ENCODE measurements around the gene CABCOCO1.
A peak's percentile ranks its signal among the peaks of the same experiment; 100 is the strongest.

The CABCOCO1 gene

GRCh38 chr10:61746377-61746776 lies 83.6 kb downstream of the CABCOCO1 start:
- Mint-ChIP-seq H3K9me3 (peaks cover 17% of the 10 kb centered on the region), H3K27ac (no peak overlapping the region), H3K36me3 (ENCODE audit: low read depth) (no peaks in the 10 kb centered on the region), H3K4me1 (ENCODE audit: low read depth) (peaks cover 6% of the 10 kb centered on the region), H3K27me3 (ENCODE audit: low read depth) (peaks cover 9% of the 10 kb centered on the region), H3K4me3 (no peak overlapping the region)
- DNase-seq (ENCODE audit: low spot score) = no peak

- no peak overlapping the region for H3K27ac Mint-ChIP-seq
- peaks cover 3% of the 10 kb centered on the region for H3K27me3 Mint-ChIP-seq (ENCODE audit: low read depth)
- DNase-seq (ENCODE audit: low spot score) = no peak
- no peaks in the 10 kb centered on the region for H3K36me3 Mint-ChIP-seq (ENCODE audit: low read depth)
- peaks cover 17% of the 10 kb centered on the region for H3K9me3 Mint-ChIP-seq
- no peak overlapping the region for H3K4me3 Mint-ChIP-seq
- peaks cover 15% of the 10 kb centered on the region for H3K4me1 Mint-ChIP-seq (ENCODE audit: low read depth)
Observed at GRCh38 chr10:61747307-61747706, 84.6 kb downstream of the CABCOCO1 start.

GRCh38 chr10:61749291-61749690 lies 86.6 kb downstream of the CABCOCO1 start:
- no peaks in the 10 kb centered on the region for H3K27me3 Mint-ChIP-seq (ENCODE audit: low read depth)

DNA sequence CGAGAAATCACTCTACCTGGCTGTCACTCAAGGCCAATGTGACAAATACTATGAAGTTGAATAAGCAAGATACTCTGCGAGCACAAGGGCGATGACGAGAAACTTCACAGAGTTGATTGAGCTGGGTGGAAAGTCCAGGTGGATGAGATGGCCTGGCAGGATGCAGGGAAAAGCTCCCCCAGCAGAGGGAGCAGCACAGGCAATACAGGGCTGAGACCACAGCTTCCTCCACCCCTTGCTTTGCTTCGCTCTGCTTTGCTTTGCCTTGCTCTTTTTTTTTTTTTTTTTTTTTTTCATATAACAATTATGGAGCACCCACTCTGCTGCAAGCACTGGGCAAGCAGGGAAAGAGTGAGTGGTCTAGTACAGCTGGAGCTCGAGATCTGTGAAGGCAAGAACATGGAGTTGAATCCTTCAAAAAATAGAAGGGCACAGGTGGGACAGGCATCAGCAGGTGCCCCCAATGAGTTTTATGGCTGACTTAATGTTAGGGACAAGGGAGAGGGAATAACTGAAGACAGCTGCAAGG lies 88.3 kb downstream of the CABCOCO1 start:
- DNase-seq (ENCODE audit: low spot score) = peak; percentile 62
- H3K4me3 Mint-ChIP-seq = peak overlapping the region; percentile 63
- H3K4me1 Mint-ChIP-seq (ENCODE audit: low read depth) = peaks cover 32% of the 10 kb centered on the region
- no peaks in the 10 kb centered on the region for H3K9me3 Mint-ChIP-seq
- peaks cover 4% of the 10 kb centered on the region for H3K36me3 Mint-ChIP-seq (ENCODE audit: low read depth)
- peak overlapping the region; percentile 93 for H3K27ac Mint-ChIP-seq
- no peaks in the 10 kb centered on the region for H3K27me3 Mint-ChIP-seq (ENCODE audit: low read depth)

More at GRCh38 chr10:61749291-61749690, 86.6 kb downstream of the CABCOCO1 start:
- Mint-ChIP-seq H3K4me1 (ENCODE audit: low read depth) (peaks cover 28% of the 10 kb centered on the region), H3K4me3 (no peak overlapping the region), H3K36me3 (ENCODE audit: low read depth) (peaks cover 4% of the 10 kb centered on the region), H3K9me3 (peaks cover 9% of the 10 kb centered on the region), H3K27ac (no peak overlapping the region)
- DNase-seq (ENCODE audit: low spot score) = no peak

- Mint-ChIP-seq H3K4me3 (peak overlapping the region; percentile 76), H3K27me3 (ENCODE audit: low read depth) (no peaks in the 10 kb centered on the region), H3K4me1 (ENCODE audit: low read depth) (peaks cover 32% of the 10 kb centered on the region), H3K27ac (peak overlapping the region; percentile 93), H3K36me3 (ENCODE audit: low read depth) (peaks cover 4% of the 10 kb centered on the region), H3K9me3 (no peaks in the 10 kb centered on the region)
- no peak for DNase-seq (ENCODE audit: low spot score)
Observed at GRCh38 chr10:61751599-61751998, 88.9 kb downstream of the CABCOCO1 start.

DNA sequence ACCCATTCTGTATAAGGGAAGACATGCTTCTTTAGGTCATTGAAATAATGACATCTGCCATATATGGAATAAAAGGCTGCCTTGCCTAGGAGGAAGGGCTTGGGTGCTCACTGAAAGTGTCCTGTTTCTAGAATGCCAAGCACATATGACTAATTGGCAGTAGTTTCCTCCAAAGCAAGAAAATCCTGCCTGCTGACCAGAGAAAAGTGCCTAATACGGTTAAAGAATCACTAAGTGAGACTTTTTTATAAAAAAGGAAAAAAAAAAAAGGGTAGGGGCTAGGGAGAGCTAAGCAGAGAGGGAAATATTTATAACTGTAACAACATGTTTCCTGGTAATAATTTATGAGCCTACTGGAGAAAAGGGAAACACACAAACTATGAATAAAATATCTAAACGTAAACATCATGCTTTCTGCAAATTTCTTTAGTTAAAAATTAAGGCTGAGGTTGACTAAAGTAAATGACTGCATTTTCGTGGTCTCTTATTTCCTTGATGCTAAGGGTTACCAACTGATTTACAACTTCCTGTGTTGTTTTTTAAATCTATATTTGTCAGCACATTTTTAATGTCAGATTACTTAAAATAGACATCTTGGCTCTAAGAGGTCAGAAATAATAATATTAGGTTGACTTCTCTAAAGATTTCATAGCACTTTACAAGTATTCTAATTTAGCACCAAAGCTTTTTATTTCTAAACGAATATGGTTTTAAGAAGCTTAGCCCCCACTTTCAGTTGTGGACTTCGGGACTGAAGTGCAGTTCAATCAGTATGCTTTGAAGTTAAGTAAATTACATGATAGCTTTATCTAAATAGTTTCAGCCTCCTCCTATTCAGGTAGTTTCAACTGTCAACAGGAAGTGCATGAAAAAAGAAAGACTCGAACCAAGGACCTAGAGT lies 89.6 kb downstream of the CABCOCO1 start:
- Mint-ChIP-seq H3K9me3 (no peaks in the 10 kb centered on the region), H3K27me3 (ENCODE audit: low read depth) (no peaks in the 10 kb centered on the region), H3K4me1 (ENCODE audit: low read depth) (peaks cover 32% of the 10 kb centered on the region), H3K27ac (peak overlapping the region; percentile 93), H3K4me3 (peak overlapping the region; percentile 76), H3K36me3 (ENCODE audit: low read depth) (peaks cover 4% of the 10 kb centered on the region)
- DNase-seq (ENCODE audit: low spot score) = no peak

GRCh38 chr10:61753453-61753852 lies 90.7 kb downstream of the CABCOCO1 start:
- Mint-ChIP-seq H3K4me3 (peak overlapping the region; percentile 3), H3K36me3 (ENCODE audit: low read depth) (peaks cover 8% of the 10 kb centered on the region), H3K27me3 (ENCODE audit: low read depth) (no peaks in the 10 kb centered on the region), H3K4me1 (ENCODE audit: low read depth) (peaks cover 38% of the 10 kb centered on the region), H3K9me3 (no peaks in the 10 kb centered on the region), H3K27ac (peak overlapping the region; percentile 20)
- DNase-seq (ENCODE audit: low spot score) = no peak

GRCh38 chr10:61754587-61755550 lies 92.1 kb downstream of the CABCOCO1 start:
- Mint-ChIP-seq H3K27me3 (ENCODE audit: low read depth) (no peaks in the 10 kb centered on the region), H3K4me3 (no peak overlapping the region), H3K27ac (no peak overlapping the region), H3K4me1 (ENCODE audit: low read depth) (peaks cover 44% of the 10 kb centered on the region), H3K36me3 (ENCODE audit: low read depth) (peaks cover 14% of the 10 kb centered on the region), H3K9me3 (peaks cover 9% of the 10 kb centered on the region)
- DNase-seq (ENCODE audit: low spot score) = no peak

GRCh38 chr10:61757001-61757400 lies 94.3 kb downstream of the CABCOCO1 start:
- H3K4me1 Mint-ChIP-seq (ENCODE audit: low read depth) = peaks cover 48% of the 10 kb centered on the region
- H3K27me3 Mint-ChIP-seq (ENCODE audit: low read depth) = no peaks in the 10 kb centered on the region
- no peak for DNase-seq (ENCODE audit: low spot score)
- peaks cover 21% of the 10 kb centered on the region for H3K36me3 Mint-ChIP-seq (ENCODE audit: low read depth)
- peaks cover 13% of the 10 kb centered on the region for H3K9me3 Mint-ChIP-seq
- H3K27ac Mint-ChIP-seq = no peak overlapping the region
- H3K4me3 Mint-ChIP-seq = no peak overlapping the region

DNA sequence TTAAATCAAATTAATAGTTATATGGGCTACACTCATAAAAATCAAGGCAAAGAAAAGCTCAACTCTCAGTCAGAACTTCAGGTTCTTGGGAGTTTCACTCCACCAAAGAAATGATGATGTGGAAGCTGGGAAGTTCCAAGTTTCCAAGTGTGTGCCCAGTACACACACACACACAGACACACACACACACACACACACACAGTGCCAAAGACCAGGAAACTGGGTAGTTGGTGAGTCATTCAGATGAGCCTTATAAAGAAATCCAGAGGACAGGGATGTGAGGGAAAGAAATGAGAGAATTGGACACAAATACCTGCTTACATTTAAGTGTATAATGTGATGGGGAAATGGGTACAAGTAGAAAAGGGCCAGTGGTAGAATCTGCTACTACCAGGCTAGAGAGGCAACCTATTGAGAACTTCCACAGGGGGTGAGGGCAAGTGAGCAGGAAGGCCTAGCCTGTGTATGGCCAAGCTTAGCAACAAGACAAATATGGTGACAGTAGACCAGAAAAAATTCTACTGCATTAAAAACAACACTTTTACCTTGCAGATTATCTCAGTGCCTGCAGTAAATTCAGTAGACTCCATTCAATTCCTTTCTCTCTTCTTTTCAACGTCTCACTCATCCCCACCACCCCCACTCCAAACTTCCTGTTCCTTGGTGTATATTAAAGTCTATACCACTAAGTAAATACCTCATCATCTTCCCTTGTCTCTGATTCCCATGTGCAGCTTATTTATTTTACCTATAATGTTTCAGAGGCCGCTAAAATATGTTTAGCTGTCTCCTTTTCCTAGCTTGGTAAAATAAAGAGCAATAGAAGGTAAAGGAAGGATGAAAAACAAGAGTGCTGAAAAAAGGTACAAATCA lies 95.0 kb downstream of the CABCOCO1 start:
- peaks cover 13% of the 10 kb centered on the region for H3K9me3 Mint-ChIP-seq
- H3K4me1 Mint-ChIP-seq (ENCODE audit: low read depth) = peaks cover 49% of the 10 kb centered on the region
- H3K27me3 Mint-ChIP-seq (ENCODE audit: low read depth) = no peaks in the 10 kb centered on the region
- H3K36me3 Mint-ChIP-seq (ENCODE audit: low read depth) = peaks cover 21% of the 10 kb centered on the region
- H3K27ac Mint-ChIP-seq = no peak overlapping the region
- no peak for DNase-seq (ENCODE audit: low spot score)
- no peak overlapping the region for H3K4me3 Mint-ChIP-seq

DNA sequence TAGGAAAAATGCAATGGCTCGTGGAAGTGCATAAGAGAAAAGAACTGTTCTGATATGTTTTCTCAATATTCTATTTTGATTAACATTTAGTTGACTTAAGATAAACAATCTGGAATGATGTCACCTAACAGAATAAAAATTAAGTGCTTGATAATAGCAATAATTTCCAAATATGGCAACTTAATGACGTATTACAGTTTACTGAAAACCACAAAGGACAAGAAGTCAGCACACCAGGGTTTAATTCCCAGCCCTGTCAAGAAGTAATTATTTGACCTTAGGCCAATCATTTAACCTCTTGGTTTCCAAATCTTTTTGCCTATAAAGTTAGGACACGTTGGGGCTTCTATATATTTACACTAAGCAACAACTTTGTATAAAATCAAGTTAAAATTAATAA lies 95.7 kb downstream of the CABCOCO1 start:
- Mint-ChIP-seq H3K4me1 (ENCODE audit: low read depth) (peaks cover 52% of the 10 kb centered on the region), H3K4me3 (no peak overlapping the region), H3K27ac (no peak overlapping the region), H3K9me3 (peaks cover 13% of the 10 kb centered on the region), H3K36me3 (ENCODE audit: low read depth) (peaks cover 23% of the 10 kb centered on the region), H3K27me3 (ENCODE audit: low read depth) (no peaks in the 10 kb centered on the region)
- DNase-seq (ENCODE audit: low spot score) = no peak

DNA sequence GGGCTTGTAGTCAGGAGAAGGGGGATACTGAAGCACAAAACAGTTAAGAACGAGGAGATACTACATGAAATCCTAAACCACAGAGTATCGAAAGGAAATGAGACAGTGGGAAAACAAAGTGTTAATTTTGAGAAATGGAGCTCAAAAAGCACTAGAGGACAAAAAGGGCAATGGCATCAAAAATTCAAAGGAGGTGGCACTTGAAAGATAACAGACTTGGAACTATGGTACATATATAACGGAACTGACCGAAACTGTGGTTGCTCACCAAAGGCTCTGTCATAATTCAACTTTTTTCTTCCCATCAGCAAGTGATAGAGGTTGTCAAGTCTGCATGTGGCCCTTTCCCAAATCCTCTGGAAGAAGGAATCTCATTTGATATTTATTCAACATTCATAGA lies 97.0 kb downstream of the CABCOCO1 start:
- H3K27me3 Mint-ChIP-seq (ENCODE audit: low read depth) = no peaks in the 10 kb centered on the region
- peaks cover 30% of the 10 kb centered on the region for H3K36me3 Mint-ChIP-seq (ENCODE audit: low read depth)
- peaks cover 52% of the 10 kb centered on the region for H3K4me1 Mint-ChIP-seq (ENCODE audit: low read depth)
- H3K9me3 Mint-ChIP-seq = peaks cover 22% of the 10 kb centered on the region
- H3K4me3 Mint-ChIP-seq = no peak overlapping the region
- DNase-seq (ENCODE audit: low spot score) = no peak
- H3K27ac Mint-ChIP-seq = no peak overlapping the region
